ENCODE data around the gene EXOC3L1.

Gene EXOC3L1

DNA sequence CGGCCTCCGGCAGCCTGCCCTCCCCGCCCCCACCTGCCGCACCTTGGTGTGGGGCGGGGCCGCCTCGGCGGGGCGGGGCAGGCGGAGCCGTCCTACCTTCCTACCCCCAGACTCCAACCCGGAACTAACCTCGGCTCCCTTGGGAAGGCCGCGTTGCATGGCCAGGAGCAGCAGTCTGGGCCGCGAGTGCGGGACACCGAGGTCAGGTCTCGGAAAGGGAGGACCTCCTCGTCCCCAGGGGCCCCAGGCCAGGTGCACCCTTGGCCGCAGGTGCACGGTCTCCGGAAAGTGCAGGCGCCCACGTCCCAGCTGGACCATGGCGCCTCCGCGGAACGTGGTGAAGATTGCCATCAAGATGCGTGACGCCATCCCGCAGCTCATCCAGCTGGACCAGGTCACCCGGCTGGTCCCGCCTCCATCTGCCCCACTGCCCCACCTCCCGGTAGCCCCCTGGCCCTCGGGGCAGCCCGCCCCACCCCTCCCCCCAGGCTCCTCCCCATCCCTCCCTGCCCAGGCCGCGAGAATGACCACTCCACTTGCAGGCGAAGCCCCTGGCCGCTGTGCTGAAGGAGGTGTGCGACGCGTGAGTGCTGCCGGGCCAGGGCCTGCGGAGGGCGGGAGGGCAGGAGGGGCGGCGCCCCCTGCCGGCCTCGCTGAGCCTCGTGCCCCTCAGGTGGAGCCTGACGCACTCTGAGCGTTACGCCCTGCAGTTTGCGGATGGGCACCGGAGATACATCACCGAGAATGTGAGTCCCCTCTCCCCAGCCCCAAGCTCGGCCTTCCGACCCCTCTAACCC, 9.3 kb upstream of the EXOC3L1 start, which contains the start of gene ELMO3:
Gene ELMO3 (plus strand): TSS at position 121 of the 797 bp plus-strand sequence. CDS start 196 bp downstream, at position 317.
- no peak for DNase-seq (ENCODE audit: low spot score)

DNA sequence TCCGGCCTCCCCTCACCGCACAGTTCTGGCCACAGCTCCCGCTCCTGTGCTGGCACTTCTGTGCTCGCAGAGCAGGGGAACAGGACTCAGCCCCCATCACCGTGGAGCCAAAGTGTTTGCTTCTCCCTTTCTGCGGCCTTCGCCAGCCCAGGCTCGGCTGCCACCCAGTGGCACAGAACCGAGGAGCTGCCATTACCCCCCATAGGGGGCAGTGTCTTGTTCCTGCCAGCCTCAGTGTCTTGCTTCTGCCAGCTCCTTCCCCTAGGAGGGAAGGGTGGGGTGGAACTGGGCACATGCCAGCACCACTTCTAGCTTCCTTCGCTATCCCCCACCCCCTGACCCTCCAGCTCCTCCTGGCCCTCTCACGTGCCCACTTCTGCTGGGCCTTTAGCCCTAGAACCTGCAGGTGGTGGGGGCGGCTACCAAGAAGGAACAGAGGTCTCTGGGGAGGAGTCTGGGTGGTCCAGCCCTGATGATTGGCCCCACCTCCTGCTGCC, 8.3 kb upstream of the EXOC3L1 start:
- peak; percentile 63 for DNase-seq (ENCODE audit: low spot score)

DNA sequence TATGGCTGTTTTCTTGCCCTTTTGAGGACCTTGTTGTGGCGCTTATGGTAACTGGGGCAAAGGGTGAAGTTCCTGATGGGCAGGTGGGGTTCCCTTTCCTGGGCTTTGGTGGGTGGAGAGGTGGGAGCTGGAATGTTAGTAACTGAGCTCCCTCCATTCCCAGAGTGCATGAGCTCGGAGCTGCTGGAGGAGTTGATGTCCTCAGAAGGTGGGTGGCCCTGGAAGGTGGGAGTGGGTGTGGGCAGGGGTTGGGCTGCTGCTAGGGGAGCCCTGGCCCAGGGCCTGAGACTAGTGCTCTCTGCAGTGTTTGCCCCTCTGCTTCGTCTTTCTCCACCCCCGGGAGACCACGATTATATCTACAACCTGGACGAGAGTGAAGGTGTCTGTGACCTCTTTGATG, 7.8 kb upstream of the EXOC3L1 start:
- no peak for DNase-seq (ENCODE audit: low spot score)

- no peak for DNase-seq (ENCODE audit: low spot score)
Measured at GRCh38 chr16:67196881-67197280, 6.9 kb upstream of the EXOC3L1 start.

DNA sequence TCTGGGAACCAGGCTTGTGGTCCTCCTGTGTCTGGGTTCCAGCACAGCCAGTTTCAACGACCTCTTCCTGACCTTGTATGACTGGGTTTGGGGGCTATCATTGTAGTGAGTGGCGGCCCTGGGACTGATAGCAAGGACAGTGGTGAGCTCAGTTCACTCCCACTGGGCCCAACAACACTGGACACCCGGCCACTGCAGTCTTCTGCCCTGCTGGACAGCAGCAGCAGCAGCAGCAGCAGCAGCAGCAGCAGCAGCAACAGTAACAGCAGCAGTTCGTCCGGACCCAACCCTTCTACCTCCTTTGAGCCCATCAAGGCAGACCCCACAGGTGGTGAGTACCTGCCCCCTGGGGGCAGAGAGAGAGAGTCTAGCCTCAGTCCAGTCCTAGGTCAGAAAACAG, 5.7 kb upstream of the EXOC3L1 start:
- DNase-seq (ENCODE audit: low spot score), result no peak

GRCh38 chr16:67194260-67194659, 4.3 kb upstream of the EXOC3L1 start:
- DNase-seq (ENCODE audit: low spot score), result no peak

GRCh38 chr16:67193536-67193935, 3.6 kb upstream of the EXOC3L1 start:
- DNase-seq (ENCODE audit: low spot score), result no peak

DNA sequence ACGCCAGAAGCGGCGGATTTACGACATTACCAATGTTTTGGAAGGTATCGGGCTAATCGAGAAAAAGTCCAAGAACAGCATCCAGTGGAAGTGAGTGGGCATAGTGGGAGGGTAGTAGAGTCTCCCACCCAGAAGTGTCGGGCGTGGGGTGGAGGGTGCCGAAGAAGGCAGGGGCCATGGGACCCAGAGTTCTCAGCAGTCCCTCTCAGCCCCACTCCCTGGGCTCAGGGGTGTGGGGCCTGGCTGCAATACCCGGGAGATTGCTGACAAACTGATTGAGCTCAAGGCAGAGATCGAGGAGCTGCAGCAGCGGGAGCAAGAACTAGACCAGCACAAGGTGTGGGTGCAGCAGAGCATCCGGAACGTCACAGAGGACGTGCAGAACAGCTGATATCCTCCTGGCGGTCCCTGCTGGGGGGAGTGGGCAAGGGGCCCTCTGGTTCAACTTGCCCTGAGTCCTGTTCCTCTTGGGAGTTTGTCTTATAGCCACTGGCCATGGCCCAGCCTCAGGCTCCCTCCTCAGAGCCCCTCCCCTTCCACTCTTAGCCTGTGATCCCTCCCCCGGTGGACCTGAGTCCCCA, 2.9 kb upstream of the EXOC3L1 start:
- DNase-seq (ENCODE audit: low spot score), result no peak

- DNase-seq (ENCODE audit: low spot score), result peak; percentile 90
Measured at GRCh38 chr16:67191995-67192681, 2.2 kb upstream of the EXOC3L1 start, which contains the start of gene E2F4. TSS of gene E2F4 (plus strand) at chr16:67192155. CDS start at chr16:67192228, 73 bp downstream.

DNA sequence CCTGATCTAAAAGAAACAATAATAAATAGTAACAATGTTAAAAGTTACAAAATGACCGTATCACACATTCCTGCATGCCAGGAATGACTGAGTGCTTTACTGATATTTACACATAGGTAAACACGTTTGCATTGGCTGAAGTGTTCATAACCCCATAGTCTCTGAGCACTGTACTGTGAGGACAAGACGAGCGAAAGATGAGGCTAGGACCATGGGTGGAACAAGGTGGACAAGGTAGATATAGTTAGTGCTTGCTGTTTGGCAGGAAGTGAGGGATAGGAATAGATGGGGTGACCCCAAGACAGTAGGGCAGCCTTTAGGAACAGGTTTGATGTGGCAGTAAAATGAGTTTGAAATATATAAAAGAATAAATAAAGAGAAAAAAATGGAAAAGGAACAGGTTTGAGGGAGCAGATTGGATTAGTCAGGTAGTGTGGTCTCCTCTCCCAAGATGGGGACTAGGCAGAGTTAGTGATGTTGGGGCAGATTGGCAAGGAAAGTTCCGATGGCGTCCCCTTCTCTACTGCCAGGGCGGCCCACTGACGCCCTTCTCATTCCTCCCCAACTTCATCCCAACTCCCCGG, 1.6 kb upstream of the EXOC3L1 start:
- DNase-seq (ENCODE audit: low spot score), result no peak

DNA sequence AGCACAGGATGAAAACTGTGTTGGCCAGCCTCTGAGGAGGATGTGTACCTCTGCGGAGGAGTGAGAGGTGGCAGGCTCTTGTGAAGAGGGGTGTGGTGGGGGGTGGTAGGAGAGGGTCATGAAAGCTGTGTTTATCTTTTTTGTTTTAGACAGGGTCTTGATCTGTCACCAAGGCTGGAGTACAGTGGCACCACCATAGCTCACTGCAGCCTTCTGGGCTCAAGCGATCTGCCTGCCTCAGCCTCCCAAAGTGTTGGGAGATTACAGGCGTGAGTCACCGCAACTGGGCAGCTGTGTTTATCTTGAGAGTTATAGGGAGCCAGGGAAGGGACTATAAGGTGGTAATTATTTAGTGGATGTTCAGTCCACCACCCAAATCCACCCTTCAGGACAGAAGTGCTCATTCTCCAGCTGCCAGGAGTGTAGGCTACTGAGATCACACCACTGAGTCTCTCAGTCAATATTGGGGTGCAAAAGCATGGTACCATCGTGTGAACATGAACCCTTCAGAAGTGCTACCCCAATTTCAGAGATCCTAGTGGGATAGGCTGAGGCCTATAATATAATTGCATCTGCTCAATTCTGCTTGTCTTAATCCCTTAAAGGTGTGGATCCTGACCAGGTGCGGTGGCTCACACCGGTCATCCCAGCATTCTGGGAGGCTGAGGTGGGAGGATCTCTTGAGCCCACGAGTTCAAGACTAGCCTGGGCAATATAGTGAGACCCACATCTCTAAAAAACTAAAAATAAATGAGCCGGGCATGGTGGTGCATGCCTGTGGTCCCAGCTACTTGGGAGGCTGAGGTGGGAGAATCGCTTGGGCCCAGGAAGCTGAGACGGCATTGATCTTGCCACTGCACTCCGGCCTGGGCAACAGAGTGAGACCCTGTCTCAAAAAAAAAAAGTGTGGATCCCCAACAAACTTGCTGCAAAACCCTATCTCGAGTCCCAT, 788 bp upstream of the EXOC3L1 start:
- DNase-seq (ENCODE audit: low spot score), result no peak

DNA sequence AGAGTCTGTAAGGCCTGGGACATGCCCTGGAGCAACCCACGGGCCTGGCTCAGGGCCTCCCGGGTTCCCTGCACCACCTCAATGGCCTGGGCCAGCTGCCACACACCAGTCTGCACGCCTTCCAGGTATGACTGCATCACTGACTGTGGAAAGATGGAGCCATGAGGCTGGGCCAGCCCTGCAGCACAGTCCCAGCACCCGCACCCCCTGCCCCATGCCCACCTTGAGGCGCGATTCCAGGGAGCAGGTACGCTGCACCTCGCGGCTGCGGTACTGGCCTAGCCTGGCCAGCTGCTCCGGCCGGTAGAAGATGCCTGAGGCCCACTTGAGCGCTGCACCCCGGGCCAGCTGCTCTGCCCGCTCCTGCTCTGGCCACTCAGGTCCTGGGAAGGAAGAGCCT, 1.1 kb downstream of the EXOC3L1 start:
- no peak for DNase-seq (ENCODE audit: low spot score)

GRCh38 chr16:67188323-67188722, 1.6 kb downstream of the EXOC3L1 start:
- DNase-seq (ENCODE audit: low spot score), result no peak

- DNase-seq (ENCODE audit: low spot score), result no peak
Measured at GRCh38 chr16:67187175-67187890, 2.6 kb downstream of the EXOC3L1 start.

- DNase-seq (ENCODE audit: low spot score), result no peak
Measured at GRCh38 chr16:67186550-67186950, 3.4 kb downstream of the EXOC3L1 start.

DNA sequence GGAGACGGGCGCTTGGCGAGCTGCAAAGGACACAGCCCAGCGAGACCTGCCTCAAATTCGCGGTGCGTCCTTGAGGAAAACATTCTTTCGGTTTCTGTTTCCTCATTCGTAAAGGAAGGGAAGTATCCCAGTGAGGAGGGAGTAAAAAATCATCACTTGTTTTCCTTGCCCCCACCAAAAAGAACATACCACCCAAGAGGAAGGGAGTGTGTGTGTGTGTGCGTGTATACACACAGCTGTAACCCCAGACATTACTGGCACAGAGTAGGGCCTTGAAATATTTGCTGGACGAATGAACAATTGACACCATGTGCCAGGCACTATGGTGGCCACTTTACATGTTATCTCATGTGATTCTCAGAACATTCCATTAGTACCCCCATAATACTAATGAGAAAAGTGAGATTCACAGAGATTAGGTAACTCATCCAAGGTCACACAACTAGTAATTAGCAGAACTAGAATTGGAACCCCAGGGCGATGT, 4.2 kb downstream of the EXOC3L1 start:
- DNase-seq (ENCODE audit: low spot score), result no peak

- peak; percentile 72 for DNase-seq (ENCODE audit: low spot score)
Measured at GRCh38 chr16:67184995-67185650, 4.8 kb downstream of the EXOC3L1 start.

DNA sequence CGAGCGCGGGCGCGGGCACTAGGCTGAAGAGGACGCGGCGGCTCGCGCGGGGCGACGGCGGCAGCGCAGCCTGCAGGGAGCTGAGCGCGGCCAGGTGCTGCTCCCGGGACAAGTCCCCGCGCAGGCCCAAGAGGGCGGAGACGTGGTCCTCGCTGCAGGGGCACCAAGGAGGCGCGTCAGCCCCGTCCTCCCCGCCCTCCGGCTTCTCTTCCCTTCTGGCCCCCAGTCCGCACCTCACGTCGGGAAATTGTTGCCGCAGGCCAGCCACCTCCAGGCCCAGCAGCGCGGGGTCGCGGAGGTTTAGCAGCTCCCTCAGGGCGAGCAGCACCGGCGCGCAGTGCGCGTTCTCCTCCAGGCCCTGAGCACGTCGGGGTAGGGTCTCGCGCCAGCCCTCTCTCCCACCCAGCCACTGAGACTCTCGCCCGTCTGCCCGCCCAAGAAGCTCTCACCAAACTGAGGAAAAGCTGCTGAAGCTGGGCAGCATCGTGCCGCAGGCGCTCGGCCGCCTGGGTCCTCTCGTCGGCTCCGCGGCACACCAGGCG, 5.4 kb downstream of the EXOC3L1 start:
- DNase-seq (ENCODE audit: low spot score), result no peak

GRCh38 chr16:67183627-67184452, 6.1 kb downstream of the EXOC3L1 start, which contains the start of gene MATCAP1:
TSS of gene MATCAP1 (minus strand) at chr16:67183963. CDS start at chr16:67180610, 3,353 bp downstream.
- DNase-seq (ENCODE audit: low spot score), result peak; percentile 99

Data from germinal center (tissue), 1 donor.